ENCODE data around the gene PPM1L.

DNA sequence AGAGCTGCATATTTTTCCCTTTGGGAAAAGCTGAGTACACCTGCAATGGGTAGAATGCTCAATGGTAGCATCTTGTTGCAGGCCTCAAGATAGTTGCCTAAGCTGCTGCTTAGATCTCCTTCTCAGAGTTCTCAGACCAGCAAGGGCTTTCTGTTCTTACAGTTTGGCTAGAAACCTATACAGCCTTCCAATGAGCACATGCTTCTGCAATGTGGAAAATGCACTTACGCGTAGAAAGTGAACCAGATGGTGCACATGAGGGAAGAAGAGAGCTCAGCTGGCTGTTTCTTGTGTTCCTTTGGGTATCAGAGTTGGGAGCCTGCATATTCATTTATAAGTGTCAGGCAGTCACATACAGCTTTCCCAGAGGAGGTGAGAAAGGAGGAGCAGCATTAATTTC, 212.7 kb downstream of the PPM1L start:
- TF ChIP-seq EZH2phosphoT487 (IDR thresholded peaks at IDR 0.05; ENCODE audit: low read length), result no peak
- TF ChIP-seq, protein P1, sequence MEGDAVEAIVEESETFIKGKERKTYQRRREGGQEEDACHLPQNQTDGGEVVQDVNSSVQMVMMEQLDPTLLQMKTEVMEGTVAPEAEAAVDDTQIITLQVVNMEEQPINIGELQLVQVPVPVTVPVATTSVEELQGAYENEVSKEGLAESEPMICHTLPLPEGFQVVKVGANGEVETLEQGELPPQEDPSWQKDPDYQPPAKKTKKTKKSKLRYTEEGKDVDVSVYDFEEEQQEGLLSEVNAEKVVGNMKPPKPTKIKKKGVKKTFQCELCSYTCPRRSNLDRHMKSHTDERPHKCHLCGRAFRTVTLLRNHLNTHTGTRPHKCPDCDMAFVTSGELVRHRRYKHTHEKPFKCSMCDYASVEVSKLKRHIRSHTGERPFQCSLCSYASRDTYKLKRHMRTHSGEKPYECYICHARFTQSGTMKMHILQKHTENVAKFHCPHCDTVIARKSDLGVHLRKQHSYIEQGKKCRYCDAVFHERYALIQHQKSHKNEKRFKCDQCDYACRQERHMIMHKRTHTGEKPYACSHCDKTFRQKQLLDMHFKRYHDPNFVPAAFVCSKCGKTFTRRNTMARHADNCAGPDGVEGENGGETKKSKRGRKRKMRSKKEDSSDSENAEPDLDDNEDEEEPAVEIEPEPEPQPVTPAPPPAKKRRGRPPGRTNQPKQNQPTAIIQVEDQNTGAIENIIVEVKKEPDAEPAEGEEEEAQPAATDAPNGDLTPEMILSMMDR (IDR thresholded peaks at IDR 0.05; ENCODE audit: low read length), result no peak
- no peak for TF ChIP-seq EZH2 (optimal IDR thresholded peaks at IDR 0.05; ENCODE audit: low read depth, low read length)
